ENCODE data around the gene VPS33A. TPM values are rescaled to one million over a fixed set of nuclear protein-coding genes. Genes with fewer than 3 reads are reported as not detected.

VPS33A gene
- total and polyA plus RNA-seq, 2 experiments from 2014 or later: 19.5 to 48.0 TPM

DNA sequence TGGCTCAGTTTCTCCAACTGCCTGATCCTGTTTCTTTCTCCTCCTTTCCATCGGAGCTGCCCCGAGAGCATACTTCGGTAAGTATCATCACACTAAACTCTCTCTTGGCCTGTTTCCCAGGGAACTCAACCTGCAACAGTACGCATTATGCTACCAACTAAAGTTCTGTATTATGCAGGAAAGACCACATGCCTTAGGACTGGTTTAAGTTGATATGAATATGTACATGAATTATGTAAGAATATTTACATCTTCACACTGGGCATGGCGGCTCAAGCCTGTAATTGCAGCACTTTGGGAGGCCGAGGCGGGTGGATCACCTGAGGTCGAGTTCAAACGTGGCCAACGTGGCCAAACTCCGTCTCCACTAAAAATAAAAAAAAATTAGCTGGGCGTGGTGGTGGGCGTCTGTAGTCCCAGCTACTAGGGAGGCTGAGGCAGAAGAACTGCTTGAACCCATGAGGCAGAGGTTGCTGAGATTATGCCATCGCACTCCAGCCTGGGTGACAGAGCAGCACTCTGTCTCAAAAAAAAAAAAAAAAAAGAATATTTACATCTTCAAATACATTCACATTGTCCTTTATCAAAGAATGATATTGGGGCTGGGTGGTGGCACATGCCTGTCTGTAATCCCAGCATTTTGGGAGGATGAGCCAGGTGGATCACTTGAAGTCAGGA lies 31.9 kb upstream of the VPS33A start:
- H3K9me2 ChIP-seq (ENCODE audit: insufficient read depth): no peaks in the 10 kb centered on the region
- H3K79me2 ChIP-seq (replicated peaks; ENCODE audit: insufficient read depth): no peaks in the 10 kb centered on the region
- H3K36me3 ChIP-seq (ENCODE audit: insufficient read depth): no peaks in the 10 kb centered on the region
- no peaks in the 10 kb centered on the region for H3K4me1 ChIP-seq (ENCODE audit: insufficient read depth)
- no peaks in the 10 kb centered on the region for H3K27me3 ChIP-seq (ENCODE audit: insufficient read depth)
- TF ChIP-seq EZH2 (IDR thresholded peaks at IDR 0.05; ENCODE audit: low read depth, unreplicated experiment): no peak
- TF ChIP-seq JUNB (IDR thresholded peaks at IDR 0.05; ENCODE audit: unreplicated experiment): no peak
- TF ChIP-seq, protein P1, sequence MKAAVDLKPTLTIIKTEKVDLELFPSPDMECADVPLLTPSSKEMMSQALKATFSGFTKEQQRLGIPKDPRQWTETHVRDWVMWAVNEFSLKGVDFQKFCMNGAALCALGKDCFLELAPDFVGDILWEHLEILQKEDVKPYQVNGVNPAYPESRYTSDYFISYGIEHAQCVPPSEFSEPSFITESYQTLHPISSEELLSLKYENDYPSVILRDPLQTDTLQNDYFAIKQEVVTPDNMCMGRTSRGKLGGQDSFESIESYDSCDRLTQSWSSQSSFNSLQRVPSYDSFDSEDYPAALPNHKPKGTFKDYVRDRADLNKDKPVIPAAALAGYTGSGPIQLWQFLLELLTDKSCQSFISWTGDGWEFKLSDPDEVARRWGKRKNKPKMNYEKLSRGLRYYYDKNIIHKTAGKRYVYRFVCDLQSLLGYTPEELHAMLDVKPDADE (IDR thresholded peaks at IDR 0.05): no peak
- TF ChIP-seq, protein P2, sequence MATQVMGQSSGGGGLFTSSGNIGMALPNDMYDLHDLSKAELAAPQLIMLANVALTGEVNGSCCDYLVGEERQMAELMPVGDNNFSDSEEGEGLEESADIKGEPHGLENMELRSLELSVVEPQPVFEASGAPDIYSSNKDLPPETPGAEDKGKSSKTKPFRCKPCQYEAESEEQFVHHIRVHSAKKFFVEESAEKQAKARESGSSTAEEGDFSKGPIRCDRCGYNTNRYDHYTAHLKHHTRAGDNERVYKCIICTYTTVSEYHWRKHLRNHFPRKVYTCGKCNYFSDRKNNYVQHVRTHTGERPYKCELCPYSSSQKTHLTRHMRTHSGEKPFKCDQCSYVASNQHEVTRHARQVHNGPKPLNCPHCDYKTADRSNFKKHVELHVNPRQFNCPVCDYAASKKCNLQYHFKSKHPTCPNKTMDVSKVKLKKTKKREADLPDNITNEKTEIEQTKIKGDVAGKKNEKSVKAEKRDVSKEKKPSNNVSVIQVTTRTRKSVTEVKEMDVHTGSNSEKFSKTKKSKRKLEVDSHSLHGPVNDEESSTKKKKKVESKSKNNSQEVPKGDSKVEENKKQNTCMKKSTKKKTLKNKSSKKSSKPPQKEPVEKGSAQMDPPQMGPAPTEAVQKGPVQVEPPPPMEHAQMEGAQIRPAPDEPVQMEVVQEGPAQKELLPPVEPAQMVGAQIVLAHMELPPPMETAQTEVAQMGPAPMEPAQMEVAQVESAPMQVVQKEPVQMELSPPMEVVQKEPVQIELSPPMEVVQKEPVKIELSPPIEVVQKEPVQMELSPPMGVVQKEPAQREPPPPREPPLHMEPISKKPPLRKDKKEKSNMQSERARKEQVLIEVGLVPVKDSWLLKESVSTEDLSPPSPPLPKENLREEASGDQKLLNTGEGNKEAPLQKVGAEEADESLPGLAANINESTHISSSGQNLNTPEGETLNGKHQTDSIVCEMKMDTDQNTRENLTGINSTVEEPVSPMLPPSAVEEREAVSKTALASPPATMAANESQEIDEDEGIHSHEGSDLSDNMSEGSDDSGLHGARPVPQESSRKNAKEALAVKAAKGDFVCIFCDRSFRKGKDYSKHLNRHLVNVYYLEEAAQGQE (IDR thresholded peaks at IDR 0.05; ENCODE audit: unreplicated experiment): no peak
- TF ChIP-seq, protein P3, sequence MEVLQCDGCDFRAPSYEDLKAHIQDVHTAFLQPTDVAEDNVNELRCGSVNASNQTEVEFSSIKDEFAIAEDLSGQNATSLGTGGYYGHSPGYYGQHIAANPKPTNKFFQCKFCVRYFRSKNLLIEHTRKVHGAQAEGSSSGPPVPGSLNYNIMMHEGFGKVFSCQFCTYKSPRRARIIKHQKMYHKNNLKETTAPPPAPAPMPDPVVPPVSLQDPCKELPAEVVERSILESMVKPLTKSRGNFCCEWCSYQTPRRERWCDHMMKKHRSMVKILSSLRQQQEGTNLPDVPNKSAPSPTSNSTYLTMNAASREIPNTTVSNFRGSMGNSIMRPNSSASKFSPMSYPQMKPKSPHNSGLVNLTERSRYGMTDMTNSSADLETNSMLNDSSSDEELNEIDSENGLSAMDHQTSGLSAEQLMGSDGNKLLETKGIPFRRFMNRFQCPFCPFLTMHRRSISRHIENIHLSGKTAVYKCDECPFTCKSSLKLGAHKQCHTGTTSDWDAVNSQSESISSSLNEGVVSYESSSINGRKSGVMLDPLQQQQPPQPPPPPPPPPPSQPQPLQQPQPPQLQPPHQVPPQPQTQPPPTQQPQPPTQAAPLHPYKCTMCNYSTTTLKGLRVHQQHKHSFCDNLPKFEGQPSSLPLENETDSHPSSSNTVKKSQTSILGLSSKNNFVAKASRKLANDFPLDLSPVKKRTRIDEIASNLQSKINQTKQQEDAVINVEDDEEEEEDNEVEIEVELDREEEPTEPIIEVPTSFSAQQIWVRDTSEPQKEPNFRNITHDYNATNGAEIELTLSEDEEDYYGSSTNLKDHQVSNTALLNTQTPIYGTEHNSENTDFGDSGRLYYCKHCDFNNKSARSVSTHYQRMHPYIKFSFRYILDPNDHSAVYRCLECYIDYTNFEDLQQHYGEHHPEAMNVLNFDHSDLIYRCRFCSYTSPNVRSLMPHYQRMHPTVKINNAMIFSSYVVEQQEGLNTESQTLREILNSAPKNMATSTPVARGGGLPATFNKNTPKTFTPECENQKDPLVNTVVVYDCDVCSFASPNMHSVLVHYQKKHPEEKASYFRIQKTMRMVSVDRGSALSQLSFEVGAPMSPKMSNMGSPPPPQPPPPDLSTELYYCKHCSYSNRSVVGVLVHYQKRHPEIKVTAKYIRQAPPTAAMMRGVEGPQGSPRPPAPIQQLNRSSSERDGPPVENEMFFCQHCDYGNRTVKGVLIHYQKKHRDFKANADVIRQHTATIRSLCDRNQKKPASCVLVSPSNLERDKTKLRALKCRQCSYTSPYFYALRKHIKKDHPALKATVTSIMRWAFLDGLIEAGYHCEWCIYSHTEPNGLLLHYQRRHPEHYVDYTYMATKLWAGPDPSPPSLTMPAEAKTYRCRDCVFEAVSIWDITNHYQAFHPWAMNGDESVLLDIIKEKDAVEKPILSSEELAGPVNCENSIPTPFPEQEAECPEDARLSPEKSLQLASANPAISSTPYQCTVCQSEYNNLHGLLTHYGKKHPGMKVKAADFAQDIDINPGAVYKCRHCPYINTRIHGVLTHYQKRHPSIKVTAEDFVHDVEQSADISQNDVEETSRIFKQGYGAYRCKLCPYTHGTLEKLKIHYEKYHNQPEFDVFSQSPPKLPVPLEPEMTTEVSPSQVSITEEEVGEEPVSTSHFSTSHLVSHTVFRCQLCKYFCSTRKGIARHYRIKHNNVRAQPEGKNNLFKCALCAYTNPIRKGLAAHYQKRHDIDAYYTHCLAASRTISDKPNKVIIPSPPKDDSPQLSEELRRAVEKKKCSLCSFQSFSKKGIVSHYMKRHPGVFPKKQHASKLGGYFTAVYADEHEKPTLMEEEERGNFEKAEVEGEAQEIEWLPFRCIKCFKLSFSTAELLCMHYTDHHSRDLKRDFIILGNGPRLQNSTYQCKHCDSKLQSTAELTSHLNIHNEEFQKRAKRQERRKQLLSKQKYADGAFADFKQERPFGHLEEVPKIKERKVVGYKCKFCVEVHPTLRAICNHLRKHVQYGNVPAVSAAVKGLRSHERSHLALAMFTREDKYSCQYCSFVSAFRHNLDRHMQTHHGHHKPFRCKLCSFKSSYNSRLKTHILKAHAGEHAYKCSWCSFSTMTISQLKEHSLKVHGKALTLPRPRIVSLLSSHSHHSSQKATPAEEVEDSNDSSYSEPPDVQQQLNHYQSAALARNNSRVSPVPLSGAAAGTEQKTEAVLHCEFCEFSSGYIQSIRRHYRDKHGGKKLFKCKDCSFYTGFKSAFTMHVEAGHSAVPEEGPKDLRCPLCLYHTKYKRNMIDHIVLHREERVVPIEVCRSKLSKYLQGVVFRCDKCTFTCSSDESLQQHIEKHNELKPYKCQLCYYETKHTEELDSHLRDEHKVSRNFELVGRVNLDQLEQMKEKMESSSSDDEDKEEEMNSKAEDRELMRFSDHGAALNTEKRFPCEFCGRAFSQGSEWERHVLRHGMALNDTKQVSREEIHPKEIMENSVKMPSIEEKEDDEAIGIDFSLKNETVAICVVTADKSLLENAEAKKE (CRISPR knock-in tag; IDR thresholded peaks at IDR 0.05): no peak
- TF ChIP-seq POLR2AphosphoS5 (IDR thresholded peaks at IDR 0.05; ENCODE audit: low read depth): no peak
- Mint-ChIP-seq H3K36me3 (ENCODE audit: low read depth) (no peaks in the 10 kb centered on the region), H3K4me1 (no peaks in the 10 kb centered on the region), H3K27ac (no peak overlapping the region), H3K4me3 (no peak overlapping the region), H3K9me3 (no peaks in the 10 kb centered on the region), H3K27me3 (ENCODE audit: insufficient read depth, low read depth, poor library complexity) (peaks cover 2% of the 10 kb centered on the region)
- H3F3A ChIP-seq (replicated peaks; ENCODE audit: low read depth): no peaks in the 10 kb centered on the region
- no peaks in the 10 kb centered on the region for H4K20me1 ChIP-seq (replicated peaks; ENCODE audit: insufficient read depth)
- H2AFZ ChIP-seq: no peak overlapping the region
- H3K4me3 ChIP-seq: no peak overlapping the region
- DNase-seq (ENCODE audit: low spot score) (no peak), ATAC-seq (no peak)
- H3K27ac ChIP-seq (ENCODE audit: low read depth): no peak overlapping the region
- no peak overlapping the region for H3K4me2 ChIP-seq

Data from GM23338 (cell line).